ENCODE measurements around the gene ST6GALNAC5.
"Not testable (repeated sequence)": the region's sequence is repeated elsewhere in the genome, so short reads cannot be mapped to it uniquely, and the experiment has no call there.

The ST6GALNAC5 gene

GRCh38 chr1:76867342-76868130 lies at the start of gene ST6GALNAC5:
ST6GALNAC5 (plus strand) TSS chr1:76867480.
- H3K9ac ChIP-seq (ENCODE audit: low read length): peak within 1 kb of the TSS; percentile 64
- H3K27me3 ChIP-seq (ENCODE audit: control insufficient read depth, insufficient read depth, low read length): peaks cover 21% of the 10 kb centered on the region
- H3K36me3 ChIP-seq (ENCODE audit: control insufficient read depth, low read depth, low read length): no peaks in the 10 kb centered on the region
- H3K4me1 ChIP-seq (ENCODE audit: control insufficient read depth, low read depth, low read length): no peaks in the 10 kb centered on the region
- H3K9me3 ChIP-seq (ENCODE audit: control insufficient read depth, low read depth, low read length): no peaks in the 10 kb centered on the region
- H3K4me3 ChIP-seq (ENCODE audit: low read length): peak within 1 kb of the TSS; percentile 83
- no peak within 1 kb of the TSS for H3K27ac ChIP-seq (ENCODE audit: low read length)

- no peak overlapping the region for H3K27ac ChIP-seq (ENCODE audit: low read length)
- no peaks in the 10 kb centered on the region for H3K9me3 ChIP-seq (ENCODE audit: control insufficient read depth, low read depth, low read length)
- H3K27me3 ChIP-seq (ENCODE audit: control insufficient read depth, insufficient read depth, low read length): no peaks in the 10 kb centered on the region
- no peak overlapping the region for H3K9ac ChIP-seq (ENCODE audit: low read length)
- H3K4me3 ChIP-seq (ENCODE audit: low read length): no peak overlapping the region
- H3K4me1 ChIP-seq (ENCODE audit: control insufficient read depth, low read depth, low read length): no peaks in the 10 kb centered on the region
- no peaks in the 10 kb centered on the region for H3K36me3 ChIP-seq (ENCODE audit: control insufficient read depth, low read depth, low read length)
Observed at GRCh38 chr1:76820028-76820427, 47.3 kb upstream of the ST6GALNAC5 start.

- H3K27me3 ChIP-seq (ENCODE audit: control insufficient read depth, insufficient read depth, low read length); H3K9me3 ChIP-seq (ENCODE audit: control insufficient read depth, low read depth, low read length); H3K4me3 ChIP-seq (ENCODE audit: low read length); H3K4me1 ChIP-seq (ENCODE audit: control insufficient read depth, low read depth, low read length); H3K36me3 ChIP-seq (ENCODE audit: control insufficient read depth, low read depth, low read length); H3K27ac ChIP-seq (ENCODE audit: low read length); H3K9ac ChIP-seq (ENCODE audit: low read length): not testable (repeated sequence)
Observed at GRCh38 chr1:76822961-76823360, 44.3 kb upstream of the ST6GALNAC5 start.

GRCh38 chr1:76824106-76824505 lies 43.2 kb upstream of the ST6GALNAC5 start:
- Histone ChIP-seq H3K36me3 (ENCODE audit: control insufficient read depth, low read depth, low read length) (no peaks in the 10 kb centered on the region), H3K9me3 (ENCODE audit: control insufficient read depth, low read depth, low read length) (no peaks in the 10 kb centered on the region), H3K9ac (ENCODE audit: low read length) (no peak overlapping the region), H3K27ac (ENCODE audit: low read length) (no peak overlapping the region), H3K4me1 (ENCODE audit: control insufficient read depth, low read depth, low read length) (no peaks in the 10 kb centered on the region), H3K4me3 (ENCODE audit: low read length) (no peak overlapping the region), H3K27me3 (ENCODE audit: control insufficient read depth, insufficient read depth, low read length) (no peaks in the 10 kb centered on the region)

GRCh38 chr1:76826072-76826845 lies 41.0 kb upstream of the ST6GALNAC5 start:
- H3K4me1 ChIP-seq (ENCODE audit: control insufficient read depth, low read depth, low read length): no peaks in the 10 kb centered on the region
- no peaks in the 10 kb centered on the region for H3K27me3 ChIP-seq (ENCODE audit: control insufficient read depth, insufficient read depth, low read length)
- no peaks in the 10 kb centered on the region for H3K9me3 ChIP-seq (ENCODE audit: control insufficient read depth, low read depth, low read length)
- no peaks in the 10 kb centered on the region for H3K36me3 ChIP-seq (ENCODE audit: control insufficient read depth, low read depth, low read length)
- no peak overlapping the region for H3K27ac ChIP-seq (ENCODE audit: low read length)
- H3K9ac ChIP-seq (ENCODE audit: low read length): no peak overlapping the region
- no peak overlapping the region for H3K4me3 ChIP-seq (ENCODE audit: low read length)

- Histone ChIP-seq H3K27me3 (ENCODE audit: control insufficient read depth, insufficient read depth, low read length) (no peaks in the 10 kb centered on the region), H3K9me3 (ENCODE audit: control insufficient read depth, low read depth, low read length) (no peaks in the 10 kb centered on the region), H3K27ac (ENCODE audit: low read length) (no peak overlapping the region), H3K4me3 (ENCODE audit: low read length) (no peak overlapping the region), H3K9ac (ENCODE audit: low read length) (no peak overlapping the region), H3K36me3 (ENCODE audit: control insufficient read depth, low read depth, low read length) (no peaks in the 10 kb centered on the region), H3K4me1 (ENCODE audit: control insufficient read depth, low read depth, low read length) (no peaks in the 10 kb centered on the region)
Observed at GRCh38 chr1:76827066-76827465, 40.2 kb upstream of the ST6GALNAC5 start.

GRCh38 chr1:76830373-76830772 lies 36.9 kb upstream of the ST6GALNAC5 start:
- Histone ChIP-seq H3K27ac (ENCODE audit: low read length) (no peak overlapping the region), H3K27me3 (ENCODE audit: control insufficient read depth, insufficient read depth, low read length) (no peaks in the 10 kb centered on the region), H3K4me3 (ENCODE audit: low read length) (no peak overlapping the region), H3K36me3 (ENCODE audit: control insufficient read depth, low read depth, low read length) (no peaks in the 10 kb centered on the region), H3K4me1 (ENCODE audit: control insufficient read depth, low read depth, low read length) (no peaks in the 10 kb centered on the region), H3K9ac (ENCODE audit: low read length) (no peak overlapping the region), H3K9me3 (ENCODE audit: control insufficient read depth, low read depth, low read length) (no peaks in the 10 kb centered on the region)

GRCh38 chr1:76832521-76832920 lies 34.8 kb upstream of the ST6GALNAC5 start:
- no peak overlapping the region for H3K4me3 ChIP-seq (ENCODE audit: low read length)
- H3K27ac ChIP-seq (ENCODE audit: low read length): no peak overlapping the region

GRCh38 chr1:76833151-76833550 lies 34.1 kb upstream of the ST6GALNAC5 start:
- Histone ChIP-seq H3K9me3 (ENCODE audit: control insufficient read depth, low read depth, low read length) (no peaks in the 10 kb centered on the region), H3K4me1 (ENCODE audit: control insufficient read depth, low read depth, low read length) (no peaks in the 10 kb centered on the region), H3K36me3 (ENCODE audit: control insufficient read depth, low read depth, low read length) (no peaks in the 10 kb centered on the region), H3K9ac (ENCODE audit: low read length) (no peak overlapping the region), H3K27me3 (ENCODE audit: control insufficient read depth, insufficient read depth, low read length) (no peaks in the 10 kb centered on the region), H3K27ac (ENCODE audit: low read length) (no peak overlapping the region), H3K4me3 (ENCODE audit: low read length) (no peak overlapping the region)

More at GRCh38 chr1:76832521-76832920, 34.8 kb upstream of the ST6GALNAC5 start:
- Histone ChIP-seq H3K4me1 (ENCODE audit: control insufficient read depth, low read depth, low read length) (no peaks in the 10 kb centered on the region), H3K36me3 (ENCODE audit: control insufficient read depth, low read depth, low read length) (no peaks in the 10 kb centered on the region), H3K9me3 (ENCODE audit: control insufficient read depth, low read depth, low read length) (no peaks in the 10 kb centered on the region), H3K9ac (ENCODE audit: low read length) (no peak overlapping the region), H3K27me3 (ENCODE audit: control insufficient read depth, insufficient read depth, low read length) (no peaks in the 10 kb centered on the region)

GRCh38 chr1:76833856-76834255 lies 33.4 kb upstream of the ST6GALNAC5 start:
- H3K27ac ChIP-seq (ENCODE audit: low read length): no peak overlapping the region
- no peaks in the 10 kb centered on the region for H3K4me1 ChIP-seq (ENCODE audit: control insufficient read depth, low read depth, low read length)
- no peaks in the 10 kb centered on the region for H3K27me3 ChIP-seq (ENCODE audit: control insufficient read depth, insufficient read depth, low read length)
- no peak overlapping the region for H3K4me3 ChIP-seq (ENCODE audit: low read length)
- H3K36me3 ChIP-seq (ENCODE audit: control insufficient read depth, low read depth, low read length): no peaks in the 10 kb centered on the region
- no peak overlapping the region for H3K9ac ChIP-seq (ENCODE audit: low read length)
- H3K9me3 ChIP-seq (ENCODE audit: control insufficient read depth, low read depth, low read length): no peaks in the 10 kb centered on the region

GRCh38 chr1:76835203-76835602 lies 32.1 kb upstream of the ST6GALNAC5 start:
- no peak overlapping the region for H3K27ac ChIP-seq (ENCODE audit: low read length)
- no peaks in the 10 kb centered on the region for H3K4me1 ChIP-seq (ENCODE audit: control insufficient read depth, low read depth, low read length)
- H3K9me3 ChIP-seq (ENCODE audit: control insufficient read depth, low read depth, low read length): no peaks in the 10 kb centered on the region
- no peaks in the 10 kb centered on the region for H3K36me3 ChIP-seq (ENCODE audit: control insufficient read depth, low read depth, low read length)
- no peak overlapping the region for H3K9ac ChIP-seq (ENCODE audit: low read length)
- no peak overlapping the region for H3K4me3 ChIP-seq (ENCODE audit: low read length)
- H3K27me3 ChIP-seq (ENCODE audit: control insufficient read depth, insufficient read depth, low read length): no peaks in the 10 kb centered on the region
